ENCODE results near the gene SUPT5H. TPM values are rescaled to one million over a fixed set of nuclear protein-coding genes. Genes with fewer than 3 reads are reported as not detected.
"Not testable (repeated sequence)": the region's sequence is repeated elsewhere in the genome, so short reads cannot be mapped to it uniquely, and the experiment has no call there.

The SUPT5H gene
- total RNA-seq, 1 experiment from 2014 or later: 100 TPM

DNA sequence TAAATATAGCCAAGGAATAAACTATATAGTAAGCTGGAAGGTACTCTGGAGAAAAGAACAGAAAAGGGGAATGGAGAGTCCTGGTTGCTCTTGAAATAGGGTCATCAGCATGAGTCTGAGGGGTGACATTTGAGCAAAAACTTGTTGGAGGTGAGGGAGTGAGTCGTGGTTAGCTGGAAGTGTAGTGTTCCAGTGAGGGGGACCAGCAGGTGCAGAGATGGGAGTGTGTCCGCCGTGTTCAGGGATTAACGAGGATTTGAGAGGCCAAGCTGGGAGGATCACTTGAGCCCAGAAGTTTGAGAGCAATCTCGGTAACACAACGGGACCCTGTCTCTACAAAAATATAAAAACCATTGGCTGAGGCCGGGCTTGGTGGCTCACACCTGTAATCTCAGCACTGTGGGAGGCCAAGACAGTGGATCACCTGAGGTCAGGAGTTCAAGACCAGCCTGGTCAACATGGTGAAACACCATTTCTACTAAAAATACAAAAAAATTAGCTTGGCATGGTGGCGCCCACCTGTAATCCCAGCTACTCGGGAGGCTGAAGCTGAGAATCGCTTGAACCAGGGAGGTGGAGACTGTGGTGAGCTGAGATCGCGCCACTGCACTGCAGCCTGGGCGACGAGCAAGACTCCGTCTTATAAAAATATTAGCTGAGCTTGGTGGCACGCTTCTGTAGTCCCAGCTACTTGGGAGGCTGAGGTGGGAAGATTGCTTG lies 1.1 kb downstream of the SUPT5H start:
- no peaks in the 10 kb centered on the region for H3K9me3 ChIP-seq (replicated peaks)
- H3K27ac ChIP-seq: no peak overlapping the region
- H3K27me3 ChIP-seq (replicated peaks): no peaks in the 10 kb centered on the region
- H3K4me1 ChIP-seq (replicated peaks): peaks cover 20% of the 10 kb centered on the region
- peaks cover 34% of the 10 kb centered on the region for H3K36me3 ChIP-seq
- no peak for DNase-seq (ENCODE audit: low read depth in 1 of 2, low spot score in 2 of 2)
- H3K4me3 ChIP-seq: peak overlapping the region; percentile 68

DNA sequence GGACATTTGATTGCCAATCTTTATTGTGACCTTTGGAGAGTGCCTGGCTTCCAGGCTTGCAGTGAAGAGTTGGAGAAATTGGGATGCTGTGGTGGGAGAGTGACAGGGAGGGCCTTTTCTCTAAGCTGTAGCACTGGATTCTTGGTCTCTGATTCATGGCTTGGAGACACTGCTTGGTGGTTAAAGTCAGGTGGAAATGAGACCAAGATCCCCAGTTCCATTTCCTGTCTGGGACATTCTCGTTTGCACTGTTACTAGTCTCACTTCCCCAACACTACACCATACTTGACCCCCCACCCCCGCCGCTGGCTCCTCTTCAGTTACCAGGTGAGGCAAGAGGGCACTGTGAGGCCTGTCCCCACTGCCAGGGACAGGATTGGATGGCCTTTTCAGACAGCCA lies 2.9 kb downstream of the SUPT5H start:
- no peaks in the 10 kb centered on the region for H3K27me3 ChIP-seq (replicated peaks)
- H3K4me1 ChIP-seq (replicated peaks): peaks cover 20% of the 10 kb centered on the region
- no peak overlapping the region for H3K4me3 ChIP-seq
- H3K36me3 ChIP-seq: peaks cover 51% of the 10 kb centered on the region
- H3K9me3 ChIP-seq (replicated peaks): no peaks in the 10 kb centered on the region
- no peak for DNase-seq (ENCODE audit: low read depth in 1 of 2, low spot score in 2 of 2)
- H3K27ac ChIP-seq: no peak overlapping the region

DNA sequence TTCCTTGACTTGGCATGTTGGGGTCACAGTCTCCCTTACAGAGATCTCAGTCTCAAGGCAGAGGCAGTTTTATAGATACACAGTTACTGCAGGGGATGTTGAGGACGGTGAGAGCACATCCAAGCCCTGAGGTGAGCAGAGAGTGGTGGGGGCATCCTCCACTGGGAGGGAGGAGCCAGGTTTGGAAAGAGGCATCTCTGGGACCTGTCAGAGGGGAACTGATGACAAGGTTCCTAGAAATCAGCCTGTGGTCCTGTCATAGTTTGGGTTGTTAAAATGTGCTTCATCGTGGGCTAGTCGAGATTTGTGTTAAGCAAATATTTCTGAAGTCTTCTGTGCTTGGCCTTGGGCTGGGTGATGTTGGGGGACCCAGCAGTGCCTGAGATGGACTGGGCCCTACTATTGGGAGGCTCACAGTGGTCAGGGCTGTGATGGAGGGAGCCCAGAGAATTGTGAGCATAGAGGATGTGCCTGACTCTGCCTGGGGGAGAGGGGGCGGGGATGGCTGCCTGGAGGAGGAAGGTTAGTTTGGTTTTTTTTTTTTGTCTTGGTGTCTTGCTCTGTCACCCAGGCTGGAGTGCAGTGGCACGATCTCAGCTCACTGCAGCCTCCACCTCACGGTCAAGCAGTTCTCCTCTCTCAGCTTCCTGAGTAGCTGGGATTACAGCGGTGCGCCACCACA lies 3.9 kb downstream of the SUPT5H start:
- H3K4me1 ChIP-seq (replicated peaks): peaks cover 20% of the 10 kb centered on the region
- peaks cover 59% of the 10 kb centered on the region for H3K36me3 ChIP-seq
- no peak overlapping the region for H3K27ac ChIP-seq
- H3K27me3 ChIP-seq (replicated peaks): no peaks in the 10 kb centered on the region
- DNase-seq (ENCODE audit: low read depth in 1 of 2, low spot score in 2 of 2): no peak
- no peak overlapping the region for H3K4me3 ChIP-seq
- no peaks in the 10 kb centered on the region for H3K9me3 ChIP-seq (replicated peaks)

DNA sequence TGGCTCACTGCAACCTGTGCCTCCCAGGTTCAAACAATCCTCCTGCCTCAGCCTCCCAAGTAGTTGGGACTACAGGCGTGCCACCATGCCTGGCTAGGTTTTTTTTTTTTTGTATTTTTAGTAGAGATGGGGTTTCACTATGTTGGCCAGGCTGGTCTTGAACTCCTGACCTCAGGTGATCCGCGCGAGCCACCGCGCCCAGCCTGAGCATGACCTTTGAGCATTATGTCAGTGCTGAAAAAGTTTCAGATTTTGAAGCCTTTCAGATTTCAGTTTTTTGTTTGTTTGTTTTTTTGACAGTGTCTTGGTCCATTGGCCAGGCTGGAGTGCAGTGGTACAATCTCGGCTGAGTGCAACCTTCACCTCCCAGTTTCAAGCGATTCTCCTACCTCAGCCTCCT lies 5.9 kb downstream of the SUPT5H start:
- H3K27ac ChIP-seq; DNase-seq (ENCODE audit: low read depth in 1 of 2, low spot score in 2 of 2): not testable (repeated sequence)
- peaks cover 65% of the 10 kb centered on the region for H3K36me3 ChIP-seq

DNA sequence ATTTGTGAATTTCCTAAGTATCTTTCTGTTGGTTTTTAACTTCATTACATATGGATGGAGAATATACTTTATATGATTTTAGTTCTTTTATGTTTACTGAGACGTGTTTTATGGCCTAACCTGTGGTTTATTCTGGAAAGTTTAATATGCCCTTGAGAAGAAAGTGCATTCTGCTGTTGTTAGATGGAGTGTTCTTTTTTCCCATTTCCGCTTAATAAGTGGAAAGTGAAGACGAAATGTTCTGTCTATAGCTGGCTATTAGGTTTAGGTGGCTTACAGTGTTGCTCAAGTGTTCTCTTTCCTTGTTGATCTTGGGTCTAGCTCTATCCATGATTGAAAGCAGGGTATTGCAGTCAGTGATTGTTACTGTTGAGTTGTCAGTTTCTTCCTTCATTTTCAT lies 18.0 kb downstream of the SUPT5H start:
- Histone ChIP-seq H3K27ac (no peak overlapping the region), H3K27me3 (replicated peaks) (no peaks in the 10 kb centered on the region)

More for the DNA sequence above, 5.9 kb downstream of the SUPT5H start:
- not testable (repeated sequence) for H3K4me3 ChIP-seq; H3K9me3 ChIP-seq (replicated peaks); H3K27me3 ChIP-seq (replicated peaks)
- H3K4me1 ChIP-seq (replicated peaks): peaks cover 19% of the 10 kb centered on the region

DNA sequence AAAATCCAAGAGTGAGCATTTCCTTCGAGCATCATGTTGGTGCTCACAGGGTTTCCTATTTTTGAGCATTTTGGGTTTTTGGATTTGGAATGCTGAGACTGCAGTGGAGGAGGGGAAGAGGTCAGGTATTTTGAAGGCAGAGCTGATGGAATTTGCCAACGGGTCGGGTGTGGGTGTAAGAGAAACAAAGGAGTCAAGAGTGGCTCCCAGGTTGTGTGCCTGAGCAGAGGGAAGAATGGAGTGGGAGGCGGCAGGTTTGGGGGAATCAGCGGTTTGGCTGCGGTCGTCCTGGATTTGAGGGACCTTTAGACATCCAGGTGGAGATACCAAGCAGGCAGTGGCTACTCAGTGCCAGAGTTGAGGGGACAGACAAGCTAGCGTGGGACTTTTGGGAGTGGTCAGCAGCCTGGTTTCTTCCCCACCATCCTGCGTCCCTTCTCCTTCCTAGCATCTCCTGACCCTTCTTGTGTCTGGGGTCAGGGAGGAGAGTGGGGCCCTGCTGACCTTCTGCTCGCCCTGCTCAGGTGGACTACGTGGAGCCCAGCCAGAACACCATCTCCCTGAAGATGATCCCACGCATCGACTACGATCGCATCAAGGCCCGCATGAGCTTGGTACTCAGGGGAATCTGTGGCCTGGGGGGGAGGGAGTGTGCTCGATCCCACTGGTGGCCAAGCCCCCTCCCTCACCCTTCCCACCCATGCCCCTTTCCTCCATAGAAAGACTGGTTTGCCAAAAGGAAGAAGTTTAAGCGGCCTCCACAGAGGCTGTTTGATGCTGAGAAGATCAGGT lies 20.8 kb downstream of the SUPT5H start:
- DNase-seq (ENCODE audit: low read depth in 1 of 2, low spot score in 2 of 2): no peak
- Histone ChIP-seq H3K9me3 (replicated peaks) (no peaks in the 10 kb centered on the region), H3K36me3 (peaks cover 76% of the 10 kb centered on the region)

More for the DNA sequence above, 18.0 kb downstream of the SUPT5H start:
- no peak for DNase-seq (ENCODE audit: low read depth in 1 of 2, low spot score in 2 of 2)
- Histone ChIP-seq H3K4me3 (no peak overlapping the region), H3K4me1 (replicated peaks) (no peaks in the 10 kb centered on the region), H3K36me3 (peaks cover 75% of the 10 kb centered on the region), H3K9me3 (replicated peaks) (no peaks in the 10 kb centered on the region)

DNA sequence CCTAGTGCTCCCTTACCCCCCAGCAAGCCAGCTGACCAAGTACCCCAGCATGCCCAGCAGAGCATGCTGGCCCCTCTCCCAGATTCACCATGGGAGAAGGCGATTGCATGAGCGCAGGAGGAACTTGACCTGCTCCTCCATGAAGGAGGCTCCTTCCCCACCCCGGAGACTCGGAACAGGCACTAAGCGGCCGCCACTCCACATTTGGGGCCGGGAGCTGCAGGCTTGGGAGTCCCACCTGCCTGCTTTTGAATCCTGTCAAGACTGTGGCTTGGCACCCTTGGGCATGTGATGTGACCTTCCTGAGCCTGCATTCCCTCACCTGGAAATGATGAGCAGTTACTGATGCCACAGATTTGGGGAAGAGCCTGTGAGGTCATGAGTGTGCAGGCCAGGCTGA lies 22.6 kb downstream of the SUPT5H start:
- no peak for DNase-seq (ENCODE audit: low read depth in 1 of 2, low spot score in 2 of 2)
- no peaks in the 10 kb centered on the region for H3K9me3 ChIP-seq (replicated peaks)
- no peaks in the 10 kb centered on the region for H3K27me3 ChIP-seq (replicated peaks)
- peaks cover 85% of the 10 kb centered on the region for H3K36me3 ChIP-seq
- no peak overlapping the region for H3K27ac ChIP-seq
- no peaks in the 10 kb centered on the region for H3K4me1 ChIP-seq (replicated peaks)
- no peak overlapping the region for H3K4me3 ChIP-seq

More for the DNA sequence above, 20.8 kb downstream of the SUPT5H start:
- no peak overlapping the region for H3K4me3 ChIP-seq
- no peaks in the 10 kb centered on the region for H3K4me1 ChIP-seq (replicated peaks)
- H3K27me3 ChIP-seq (replicated peaks): no peaks in the 10 kb centered on the region
- H3K27ac ChIP-seq: no peak overlapping the region

DNA sequence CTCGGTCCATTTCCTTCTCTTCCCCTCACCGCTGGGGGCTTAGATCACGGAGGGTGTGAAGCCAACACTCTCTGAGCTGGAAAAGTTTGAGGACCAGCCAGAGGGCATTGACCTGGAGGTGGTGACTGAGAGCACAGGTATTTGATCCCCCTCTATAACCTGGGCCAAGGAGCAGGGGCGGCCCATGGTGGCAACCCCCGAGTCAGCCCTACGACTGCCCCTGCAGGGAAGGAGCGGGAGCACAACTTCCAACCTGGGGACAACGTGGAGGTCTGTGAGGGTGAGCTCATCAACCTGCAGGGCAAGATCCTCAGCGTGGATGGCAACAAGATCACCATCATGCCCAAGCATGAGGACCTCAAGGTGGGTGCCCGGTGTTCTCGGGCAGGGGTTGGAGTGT lies 23.7 kb downstream of the SUPT5H start:
- no peak overlapping the region for H3K4me3 ChIP-seq
- no peaks in the 10 kb centered on the region for H3K9me3 ChIP-seq (replicated peaks)
- no peak for DNase-seq (ENCODE audit: low read depth in 1 of 2, low spot score in 2 of 2)
- H3K27me3 ChIP-seq (replicated peaks): no peaks in the 10 kb centered on the region
- H3K4me1 ChIP-seq (replicated peaks): no peaks in the 10 kb centered on the region
- no peak overlapping the region for H3K27ac ChIP-seq
- peaks cover 96% of the 10 kb centered on the region for H3K36me3 ChIP-seq

DNA sequence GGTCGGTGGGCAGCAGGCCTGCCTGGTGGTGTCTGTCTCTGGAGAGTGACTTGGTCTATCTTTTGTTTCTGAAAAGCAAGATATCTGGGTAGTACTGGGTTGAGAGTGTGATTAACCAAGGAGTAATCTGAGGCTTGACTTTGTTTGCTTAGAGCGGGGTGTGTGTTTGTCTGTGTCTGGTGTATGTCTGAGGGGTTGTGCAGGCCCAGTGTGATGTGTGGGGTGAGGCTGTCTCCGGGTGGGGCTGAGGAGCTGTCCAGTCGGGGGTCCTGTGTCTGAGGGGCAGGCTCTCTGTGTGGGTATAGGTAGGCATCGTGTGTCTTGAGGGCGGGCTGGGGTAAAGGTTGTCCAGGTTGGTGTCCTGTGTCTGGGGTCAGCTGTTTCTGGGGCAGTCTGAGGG lies 24.2 kb downstream of the SUPT5H start:
- Histone ChIP-seq H3K27ac (no peak overlapping the region), H3K36me3 (peaks cover 97% of the 10 kb centered on the region), H3K27me3 (replicated peaks) (no peaks in the 10 kb centered on the region), H3K9me3 (replicated peaks) (no peaks in the 10 kb centered on the region), H3K4me3 (no peak overlapping the region), H3K4me1 (replicated peaks) (no peaks in the 10 kb centered on the region)
- no peak for DNase-seq (ENCODE audit: low read depth in 1 of 2, low spot score in 2 of 2)

DNA sequence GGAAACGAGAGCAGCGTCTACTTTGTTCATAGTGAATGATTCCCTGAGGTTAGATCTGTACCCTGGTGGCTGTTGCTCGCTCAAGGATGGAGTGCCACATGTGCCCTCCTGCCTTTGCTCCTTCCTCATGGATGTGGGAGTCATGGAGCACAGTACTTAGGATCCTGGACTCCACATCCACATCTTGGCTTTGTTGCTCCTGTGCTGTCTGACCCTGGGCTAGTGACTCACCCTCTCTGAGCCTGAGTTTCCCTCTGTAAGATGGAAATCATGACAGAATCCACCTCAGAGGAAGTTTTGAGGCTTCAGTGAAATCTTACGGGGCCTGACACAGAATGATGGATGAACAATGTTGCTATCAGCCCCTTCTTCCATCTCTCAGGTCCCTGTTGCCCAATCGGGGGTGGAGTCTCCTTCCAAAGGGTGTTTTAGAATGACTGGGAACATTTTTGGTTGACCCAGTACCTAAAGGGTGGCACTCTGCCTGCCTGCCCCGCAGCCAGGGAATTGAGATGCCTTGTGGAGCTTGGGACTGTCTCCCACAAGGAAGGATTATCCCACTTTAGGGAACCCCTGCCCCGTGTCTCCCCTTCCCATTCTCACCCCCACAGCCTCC lies 25.4 kb downstream of the SUPT5H start:
- H3K9me3 ChIP-seq (replicated peaks): no peaks in the 10 kb centered on the region
- DNase-seq (ENCODE audit: low read depth in 1 of 2, low spot score in 2 of 2): no peak
- no peak overlapping the region for H3K27ac ChIP-seq
- peaks cover 97% of the 10 kb centered on the region for H3K36me3 ChIP-seq
- H3K4me3 ChIP-seq: no peak overlapping the region
- H3K27me3 ChIP-seq (replicated peaks): no peaks in the 10 kb centered on the region
- H3K4me1 ChIP-seq (replicated peaks): no peaks in the 10 kb centered on the region

DNA sequence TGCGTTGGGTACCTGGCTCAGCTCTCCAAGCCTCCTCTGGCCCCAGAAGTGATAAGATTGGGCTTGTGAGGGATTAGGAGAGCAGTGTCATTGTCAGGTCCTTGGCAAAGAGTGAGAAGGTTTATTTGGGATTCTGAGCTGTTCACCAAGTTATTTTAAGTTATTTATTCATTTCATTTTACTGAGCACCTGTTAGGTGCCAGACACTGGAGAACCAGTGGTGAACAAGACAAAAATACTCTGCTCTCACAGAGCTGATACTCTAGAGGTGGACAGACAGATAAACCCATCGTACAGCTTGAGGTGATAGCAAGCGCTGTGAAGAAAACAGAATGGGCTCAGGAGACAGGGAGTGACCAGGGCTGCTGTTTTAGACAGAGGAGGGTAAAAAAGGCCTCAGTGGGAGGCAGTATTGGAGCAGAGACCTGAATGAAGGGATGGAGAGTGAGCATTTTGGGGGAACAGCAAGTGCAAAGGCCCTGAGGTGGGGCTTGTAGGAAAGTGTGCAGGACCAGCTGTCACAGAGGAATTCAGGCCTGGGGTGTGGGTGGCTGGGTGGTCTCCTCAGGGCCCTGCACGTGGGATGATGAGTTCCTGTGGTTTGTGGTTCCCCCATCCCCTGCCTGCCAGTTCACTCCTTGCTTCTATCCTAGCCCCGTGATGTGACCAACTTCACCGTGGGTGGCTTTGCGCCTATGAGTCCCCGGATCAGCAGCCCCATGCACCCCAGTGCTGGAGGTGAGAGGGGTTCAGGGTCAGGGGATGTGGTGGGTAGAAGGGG lies 26.6 kb downstream of the SUPT5H start:
- no peak overlapping the region for H3K4me3 ChIP-seq
- peaks cover 100% of the 10 kb centered on the region for H3K36me3 ChIP-seq
- no peaks in the 10 kb centered on the region for H3K9me3 ChIP-seq (replicated peaks)
- H3K4me1 ChIP-seq (replicated peaks): no peaks in the 10 kb centered on the region
- H3K27ac ChIP-seq: no peak overlapping the region
- no peaks in the 10 kb centered on the region for H3K27me3 ChIP-seq (replicated peaks)
- DNase-seq (ENCODE audit: low read depth in 1 of 2, low spot score in 2 of 2): no peak

DNA sequence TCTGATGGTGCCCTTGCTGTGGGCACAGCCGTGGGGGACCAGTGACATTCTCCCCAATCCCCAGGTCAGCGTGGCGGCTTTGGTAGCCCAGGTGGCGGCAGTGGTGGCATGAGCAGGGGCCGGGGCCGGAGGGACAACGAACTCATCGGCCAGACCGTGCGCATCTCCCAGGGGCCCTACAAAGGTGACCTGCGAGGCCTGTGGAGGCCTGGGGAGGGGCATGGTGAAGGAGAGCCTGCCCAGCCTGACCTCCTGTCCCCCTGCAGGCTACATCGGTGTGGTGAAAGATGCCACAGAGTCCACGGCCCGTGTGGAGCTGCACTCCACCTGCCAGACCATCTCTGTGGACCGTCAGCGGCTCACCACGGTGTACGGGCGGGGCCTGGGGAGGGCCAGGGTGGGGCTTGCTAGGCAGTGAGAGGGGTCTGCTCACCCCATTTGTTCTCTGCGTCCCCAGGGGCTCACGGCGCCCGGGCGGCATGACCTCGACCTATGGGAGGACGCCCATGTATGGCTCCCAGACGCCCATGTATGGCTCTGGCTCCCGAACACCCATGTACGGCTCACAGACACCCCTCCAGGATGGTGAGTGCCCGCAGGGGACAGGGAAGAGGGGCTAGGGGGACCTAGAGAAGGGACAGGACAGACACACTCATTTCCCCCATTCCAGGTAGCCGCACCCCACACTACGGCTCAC lies 27.5 kb downstream of the SUPT5H start:
- H3K9me3 ChIP-seq (replicated peaks): no peaks in the 10 kb centered on the region
- H3K4me3 ChIP-seq: no peak overlapping the region
- H3K4me1 ChIP-seq (replicated peaks): no peaks in the 10 kb centered on the region
- H3K27ac ChIP-seq: no peak overlapping the region
- peaks cover 94% of the 10 kb centered on the region for H3K36me3 ChIP-seq
- H3K27me3 ChIP-seq (replicated peaks): no peaks in the 10 kb centered on the region
- no peak for DNase-seq (ENCODE audit: low read depth in 1 of 2, low spot score in 2 of 2)

Measured in SJSA1 (cell line).